ENCODE data around the gene ICA1. TPM values are rescaled to one million over a fixed set of nuclear protein-coding genes. Genes with fewer than 3 reads are reported as not detected.

The ICA1 gene
- total and polyA plus RNA-seq, 2 of the 4 experiments (the other 2 are of a cell fraction), result not detected

DNA sequence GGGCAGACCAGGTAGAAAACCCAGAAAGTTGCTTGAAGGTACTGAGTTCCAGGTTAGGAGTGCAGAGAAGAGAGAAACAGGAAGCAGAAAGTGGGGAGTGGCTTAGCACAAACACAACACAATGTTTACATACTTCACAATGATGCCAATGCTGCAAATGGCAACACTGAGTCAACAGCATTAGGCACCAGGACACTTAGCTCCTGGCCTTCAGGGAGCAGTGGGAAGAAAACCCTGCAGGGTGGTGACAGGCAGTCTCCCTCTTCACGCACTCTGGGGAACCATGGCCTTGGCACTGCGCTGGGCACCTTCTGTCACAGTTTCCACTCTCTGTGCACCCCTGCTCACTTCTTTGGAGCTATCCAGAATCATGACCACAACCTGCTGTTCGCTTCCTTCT is 7.3 kb downstream of the ICA1 start:
- no TSS peak for BruUV-seq (replicated peaks)
- H3K4ac ChIP-seq (ENCODE audit: low read depth, low read length), result no peak overlapping the region
- H3K9me1 ChIP-seq (ENCODE audit: insufficient read depth, low read length), result no peaks in the 10 kb centered on the region
- H2BK120ac ChIP-seq (ENCODE audit: low read depth, low read length), result no peak overlapping the region
- no peak overlapping the region for H2AK5ac ChIP-seq (ENCODE audit: low read depth, low read length)
- no peak overlapping the region for H3K9ac ChIP-seq (ENCODE audit: low read depth, low read length)
- in situ Hi-C loops (cut with MboI; ENCODE audit: low sequenced_read_pairs) (no loop called here), intact Hi-C loops (cut with micrococcal nuclease) (no loop called here), dilution Hi-C loops (cut with HindIII; ENCODE audit: low sequenced_read_pairs, unreplicated experiment) (no loop called here)
- H4K5ac ChIP-seq (ENCODE audit: low read depth, low read length), result no peak overlapping the region
- H2BK15ac ChIP-seq (ENCODE audit: low read depth, low read length), result no peak overlapping the region
- H3K36me3 ChIP-seq (ENCODE audit: control insufficient read depth, insufficient read depth, low read length), result no peaks in the 10 kb centered on the region
- ATAC-seq (ENCODE audit: low read depth) (no peak), DNase-seq (no peak)
- H3K4me3 ChIP-seq (ENCODE audit: insufficient read depth, low read depth, low read length), result no peak overlapping the region
- H4K91ac ChIP-seq (ENCODE audit: insufficient read depth, low read depth, low read length), result no peak overlapping the region
- H2BK5ac ChIP-seq (ENCODE audit: low read depth, low read length, poor library complexity, severe bottlenecking), result no peak overlapping the region
- CTCF ChIA-PET, result no interaction called here
- H3K23ac ChIP-seq (ENCODE audit: low read depth, low read length), result no peak overlapping the region
- no peaks in the 10 kb centered on the region for H3K4me1 ChIP-seq (ENCODE audit: control insufficient read depth, insufficient read depth, low read length)
- H3K4me2 ChIP-seq (ENCODE audit: low read depth, low read length), result no peak overlapping the region
- H3K27me3 ChIP-seq (ENCODE audit: control insufficient read depth, insufficient read depth, low read length), result no peaks in the 10 kb centered on the region
- 42% methylated on average over 3 of the region's 3 CpGs; no CpG with 5 or more reads in 1 of the 2 experiments for WGBS, 2 experiments (ENCODE audit: extremely low coverage in 2 of 2, insufficient read length in 1 of 2)
- no peak overlapping the region for H3K14ac ChIP-seq (replicated peaks; ENCODE audit: low read depth, low read length)
- no peak overlapping the region for H3K18ac ChIP-seq (ENCODE audit: low read depth, low read length)
- POLR2A ChIA-PET (ENCODE audit: unreplicated experiment), result no interaction called here
- no peak overlapping the region for H2BK20ac ChIP-seq (ENCODE audit: low read depth, low read length)
- H4K8ac ChIP-seq (ENCODE audit: low read depth in 2 of 2, low read length in 2 of 2), result no peak overlapping the region
- no peaks in the 10 kb centered on the region for H4K20me1 ChIP-seq (ENCODE audit: insufficient read depth, low read length)
- no peak overlapping the region for H2AK9ac ChIP-seq (replicated peaks; ENCODE audit: low read depth, low read length, poor library complexity)
- H3K56ac ChIP-seq (ENCODE audit: extremely low read depth, insufficient read depth, low read length), result no peak overlapping the region
- no peak overlapping the region for H2AFZ ChIP-seq (replicated peaks; ENCODE audit: low read length, poor library complexity)
- no peak overlapping the region for H3K27ac ChIP-seq (ENCODE audit: insufficient read depth, low read length)
- no peaks in the 10 kb centered on the region for H3K79me1 ChIP-seq (ENCODE audit: low read depth in 1 of 2, low read length in 2 of 2)
- H3K9me3 ChIP-seq (ENCODE audit: control insufficient read depth, insufficient read depth, low read length), result peaks cover 2% of the 10 kb centered on the region; the same call in 1 of the 2 replicates
- TF ChIP-seq CEBPB (IDR thresholded peaks at IDR 0.05; ENCODE audit: low read depth, low read length) (no peak), NFE2L2 (IDR thresholded peaks at IDR 0.05; ENCODE audit: low read depth, low read length) (no peak), RCOR1 (IDR thresholded peaks at IDR 0.05; ENCODE audit: insufficient replicate concordance, low read length) (no peak), SMC3 (IDR thresholded peaks at IDR 0.05; ENCODE audit: low read depth, low read length) (no peak), RFX5 (IDR thresholded peaks at IDR 0.05; ENCODE audit: low read depth, low read length) (no peak), FOS (IDR thresholded peaks at IDR 0.05; ENCODE audit: low read depth, low read length) (no peak), MAFK (IDR thresholded peaks at IDR 0.05; ENCODE audit: low read depth, low read length) (no peak), MAZ (IDR thresholded peaks at IDR 0.05; ENCODE audit: borderline replicate concordance, low read depth, low read length) (no peak)
- TF ChIP-seq, protein P1, sequence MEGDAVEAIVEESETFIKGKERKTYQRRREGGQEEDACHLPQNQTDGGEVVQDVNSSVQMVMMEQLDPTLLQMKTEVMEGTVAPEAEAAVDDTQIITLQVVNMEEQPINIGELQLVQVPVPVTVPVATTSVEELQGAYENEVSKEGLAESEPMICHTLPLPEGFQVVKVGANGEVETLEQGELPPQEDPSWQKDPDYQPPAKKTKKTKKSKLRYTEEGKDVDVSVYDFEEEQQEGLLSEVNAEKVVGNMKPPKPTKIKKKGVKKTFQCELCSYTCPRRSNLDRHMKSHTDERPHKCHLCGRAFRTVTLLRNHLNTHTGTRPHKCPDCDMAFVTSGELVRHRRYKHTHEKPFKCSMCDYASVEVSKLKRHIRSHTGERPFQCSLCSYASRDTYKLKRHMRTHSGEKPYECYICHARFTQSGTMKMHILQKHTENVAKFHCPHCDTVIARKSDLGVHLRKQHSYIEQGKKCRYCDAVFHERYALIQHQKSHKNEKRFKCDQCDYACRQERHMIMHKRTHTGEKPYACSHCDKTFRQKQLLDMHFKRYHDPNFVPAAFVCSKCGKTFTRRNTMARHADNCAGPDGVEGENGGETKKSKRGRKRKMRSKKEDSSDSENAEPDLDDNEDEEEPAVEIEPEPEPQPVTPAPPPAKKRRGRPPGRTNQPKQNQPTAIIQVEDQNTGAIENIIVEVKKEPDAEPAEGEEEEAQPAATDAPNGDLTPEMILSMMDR (conservative IDR thresholded peaks at IDR 0.05; ENCODE audit: low read depth, low read length), result no peak

All from IMR-90 (cell line).